ENCODE data around the gene MARCHF2.

DNA sequence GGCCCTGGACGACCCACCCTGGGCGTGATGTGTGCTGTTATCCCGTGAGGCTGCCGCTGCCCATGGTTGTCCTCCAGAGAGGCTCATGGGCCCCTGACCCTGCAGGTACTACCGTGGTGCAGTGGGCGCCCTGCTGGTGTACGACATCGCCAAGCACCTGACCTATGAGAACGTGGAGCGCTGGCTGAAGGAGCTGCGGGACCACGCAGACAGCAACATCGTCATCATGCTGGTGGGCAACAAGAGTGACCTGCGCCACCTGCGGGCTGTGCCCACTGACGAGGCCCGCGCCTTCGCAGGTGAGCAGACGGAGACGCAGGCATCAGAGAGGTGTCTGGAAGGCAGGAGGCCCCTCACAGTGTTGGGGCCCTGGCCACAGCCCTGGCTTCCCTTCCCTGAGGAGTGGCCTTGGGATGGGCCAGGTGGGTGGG is 11.1 kb upstream of the MARCHF2 start:
- TF ChIP-seq, protein P1, sequence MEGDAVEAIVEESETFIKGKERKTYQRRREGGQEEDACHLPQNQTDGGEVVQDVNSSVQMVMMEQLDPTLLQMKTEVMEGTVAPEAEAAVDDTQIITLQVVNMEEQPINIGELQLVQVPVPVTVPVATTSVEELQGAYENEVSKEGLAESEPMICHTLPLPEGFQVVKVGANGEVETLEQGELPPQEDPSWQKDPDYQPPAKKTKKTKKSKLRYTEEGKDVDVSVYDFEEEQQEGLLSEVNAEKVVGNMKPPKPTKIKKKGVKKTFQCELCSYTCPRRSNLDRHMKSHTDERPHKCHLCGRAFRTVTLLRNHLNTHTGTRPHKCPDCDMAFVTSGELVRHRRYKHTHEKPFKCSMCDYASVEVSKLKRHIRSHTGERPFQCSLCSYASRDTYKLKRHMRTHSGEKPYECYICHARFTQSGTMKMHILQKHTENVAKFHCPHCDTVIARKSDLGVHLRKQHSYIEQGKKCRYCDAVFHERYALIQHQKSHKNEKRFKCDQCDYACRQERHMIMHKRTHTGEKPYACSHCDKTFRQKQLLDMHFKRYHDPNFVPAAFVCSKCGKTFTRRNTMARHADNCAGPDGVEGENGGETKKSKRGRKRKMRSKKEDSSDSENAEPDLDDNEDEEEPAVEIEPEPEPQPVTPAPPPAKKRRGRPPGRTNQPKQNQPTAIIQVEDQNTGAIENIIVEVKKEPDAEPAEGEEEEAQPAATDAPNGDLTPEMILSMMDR (IDR thresholded peaks at IDR 0.05): no peak
- no peak for TF ChIP-seq POLR2A (IDR thresholded peaks at IDR 0.05)
- no peak for TF ChIP-seq EP300 (IDR thresholded peaks at IDR 0.05)
